Kidney capillary endothelial cell (primary cell): ENCODE results near the gene VPS25.
A peak's percentile ranks its signal among the peaks of the same experiment; 100 is the strongest.

ENCODE experiments used
- DNase-seq: peaks from one replicate; pipeline ENCODE4 v3.0.0-alpha.2; 2018; ENCODE audit warnings: low spot score

VPS25 gene

DNA sequence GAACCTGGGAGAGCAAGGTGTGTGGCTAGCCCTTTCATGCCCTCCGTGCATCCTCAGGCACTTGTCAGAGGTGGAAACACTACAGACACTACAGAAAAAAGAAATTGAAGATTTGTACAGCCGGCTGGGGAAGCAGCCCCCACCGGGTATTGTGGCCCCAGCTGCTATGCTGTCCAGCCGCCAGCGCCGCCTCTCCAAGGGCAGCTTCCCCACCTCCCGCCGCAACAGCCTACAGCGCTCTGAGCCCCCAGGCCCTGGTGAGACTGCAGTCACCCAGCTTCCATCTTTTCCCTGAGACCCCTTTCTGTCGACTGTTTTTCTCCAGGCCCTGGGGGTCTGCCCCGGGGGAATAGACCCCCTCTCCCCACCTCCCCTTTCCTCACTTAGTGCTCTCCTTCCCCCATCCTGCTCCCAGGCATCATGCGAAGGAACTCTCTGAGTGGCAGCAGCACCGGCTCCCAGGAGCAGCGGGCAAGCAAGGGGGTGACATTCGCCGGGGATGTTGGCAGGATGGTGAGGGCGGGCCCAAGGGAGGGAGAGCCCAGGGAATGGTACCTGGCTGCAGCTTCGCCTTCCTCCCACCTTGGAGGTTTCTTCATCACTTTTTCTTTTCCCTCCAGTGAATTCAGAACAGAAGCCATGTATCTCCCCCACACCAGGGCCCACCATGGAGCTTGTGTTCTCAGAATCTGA, 23.0 kb downstream of the VPS25 start:
- no peak for DNase-seq

DNA sequence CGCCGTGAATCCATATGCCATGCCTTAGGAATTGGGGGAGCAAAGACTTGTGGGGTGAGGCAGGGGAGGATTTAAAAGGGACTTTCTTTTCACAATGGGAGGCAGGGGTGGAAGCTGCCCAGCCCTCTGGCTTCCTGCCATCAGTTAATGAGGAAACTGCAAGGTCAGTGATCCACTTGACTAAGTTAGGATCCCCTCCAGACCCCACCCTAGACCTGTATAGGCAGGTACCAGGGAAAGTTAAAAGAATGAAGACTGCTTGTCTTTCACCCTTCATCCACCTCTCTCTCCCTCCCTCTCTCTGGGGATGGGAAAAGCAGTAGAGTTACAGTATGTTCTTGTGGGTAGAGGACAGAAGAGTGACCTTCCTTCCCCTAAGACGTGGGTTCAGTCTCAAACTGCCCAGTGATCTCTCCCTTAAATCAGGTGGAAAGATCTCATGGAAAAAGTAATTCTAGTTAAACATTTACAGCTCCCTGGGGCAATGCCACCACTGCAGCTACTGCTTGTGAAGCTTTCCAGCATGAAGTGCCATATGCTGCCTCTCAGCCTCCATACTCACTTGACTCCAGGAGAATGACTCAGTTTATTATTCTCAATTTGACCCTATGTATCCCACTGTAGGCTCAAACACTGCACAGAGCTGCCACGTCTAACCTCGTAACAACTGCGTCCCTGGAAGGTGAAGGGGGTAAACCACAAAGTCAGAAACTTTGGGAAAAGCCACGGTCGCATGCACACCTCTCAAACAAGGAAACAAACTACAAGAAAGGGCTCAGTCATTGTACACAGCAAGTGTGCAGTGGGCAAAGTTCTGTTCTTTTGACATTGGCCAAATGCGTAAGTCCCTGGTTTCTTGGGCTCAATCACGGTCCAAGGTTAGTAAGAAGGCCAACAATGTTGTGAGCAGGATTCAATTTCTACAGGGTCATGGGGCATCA, 24.1 kb downstream of the VPS25 start:
- no peak for DNase-seq

DNA sequence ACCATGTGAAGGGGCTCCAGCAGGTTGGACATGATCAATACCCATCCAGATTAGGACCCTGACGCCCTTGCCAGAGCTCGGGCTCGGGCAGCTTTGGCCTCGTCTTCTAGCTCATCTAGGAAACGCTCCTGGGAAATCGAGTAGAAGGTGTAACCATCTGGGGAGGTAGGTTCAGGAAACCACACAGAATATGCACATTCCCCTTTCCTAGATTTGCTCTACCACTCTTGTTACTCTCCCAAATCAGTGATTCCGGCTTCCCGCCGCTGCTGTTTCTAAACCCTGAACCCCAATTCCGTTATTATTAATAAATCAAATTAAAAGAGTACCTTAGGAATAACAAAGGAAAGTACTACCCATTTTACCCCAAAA, 24.7 kb downstream of the VPS25 start:
- no peak for DNase-seq

DNA sequence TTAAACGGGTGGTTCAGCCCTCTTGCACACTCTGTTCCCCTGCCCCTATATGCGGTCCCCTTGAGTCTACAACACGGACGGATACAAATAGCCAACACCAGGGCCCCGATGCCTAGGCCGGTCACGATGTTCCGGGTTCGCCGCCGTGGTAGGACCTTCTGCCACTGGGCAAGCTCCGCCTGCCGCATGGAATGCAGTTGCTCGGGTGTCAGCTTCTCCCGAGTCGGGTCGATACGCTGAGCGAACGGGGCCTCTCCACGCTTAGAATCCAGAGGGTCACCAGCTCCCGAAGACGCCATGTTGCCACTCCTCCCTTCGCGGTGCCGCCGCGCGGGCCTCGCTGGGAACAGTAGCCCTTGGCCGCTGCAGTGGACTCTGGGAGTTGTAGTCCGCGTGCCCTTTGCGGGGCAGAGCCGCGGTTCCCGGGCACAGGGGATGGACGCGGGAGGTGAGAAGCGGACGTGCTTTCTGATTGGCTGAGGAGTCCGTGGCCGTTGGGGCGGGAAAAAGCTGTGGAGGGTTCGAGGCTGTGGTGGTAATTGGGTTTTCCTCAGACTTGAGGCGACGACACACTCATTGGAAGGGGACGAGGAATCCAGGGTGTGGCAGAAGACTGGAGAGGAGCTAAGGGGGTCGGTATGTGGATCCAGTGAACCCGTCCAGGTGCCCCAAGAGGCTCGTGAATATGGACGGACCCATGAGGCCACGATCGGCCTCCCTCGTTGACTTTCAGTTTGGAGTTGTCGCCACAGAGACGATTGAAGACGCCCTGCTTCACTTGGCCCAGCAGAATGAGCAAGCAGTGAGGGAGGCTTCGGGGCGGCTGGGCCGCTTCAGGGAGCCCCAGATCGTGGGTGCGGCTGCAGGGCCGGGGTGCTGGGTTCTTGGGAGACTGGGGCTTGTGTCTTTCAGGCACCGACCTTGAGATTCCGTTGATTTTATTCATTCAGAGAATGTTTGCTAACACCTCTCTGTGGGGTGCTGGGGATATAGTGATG, 25.4 kb downstream of the VPS25 start, which contains the start of the genes CNTD1 and COA3:
Gene CNTD1 (plus strand): TSS at position 479 of the 998 bp plus-strand sequence. CDS start 207 bp downstream, at position 686.
Gene COA3 (minus strand): TSS at position 322 of the 998 bp plus-strand sequence. CDS start 23 bp downstream, at position 299.
- peak; percentile 87 for DNase-seq

DNA sequence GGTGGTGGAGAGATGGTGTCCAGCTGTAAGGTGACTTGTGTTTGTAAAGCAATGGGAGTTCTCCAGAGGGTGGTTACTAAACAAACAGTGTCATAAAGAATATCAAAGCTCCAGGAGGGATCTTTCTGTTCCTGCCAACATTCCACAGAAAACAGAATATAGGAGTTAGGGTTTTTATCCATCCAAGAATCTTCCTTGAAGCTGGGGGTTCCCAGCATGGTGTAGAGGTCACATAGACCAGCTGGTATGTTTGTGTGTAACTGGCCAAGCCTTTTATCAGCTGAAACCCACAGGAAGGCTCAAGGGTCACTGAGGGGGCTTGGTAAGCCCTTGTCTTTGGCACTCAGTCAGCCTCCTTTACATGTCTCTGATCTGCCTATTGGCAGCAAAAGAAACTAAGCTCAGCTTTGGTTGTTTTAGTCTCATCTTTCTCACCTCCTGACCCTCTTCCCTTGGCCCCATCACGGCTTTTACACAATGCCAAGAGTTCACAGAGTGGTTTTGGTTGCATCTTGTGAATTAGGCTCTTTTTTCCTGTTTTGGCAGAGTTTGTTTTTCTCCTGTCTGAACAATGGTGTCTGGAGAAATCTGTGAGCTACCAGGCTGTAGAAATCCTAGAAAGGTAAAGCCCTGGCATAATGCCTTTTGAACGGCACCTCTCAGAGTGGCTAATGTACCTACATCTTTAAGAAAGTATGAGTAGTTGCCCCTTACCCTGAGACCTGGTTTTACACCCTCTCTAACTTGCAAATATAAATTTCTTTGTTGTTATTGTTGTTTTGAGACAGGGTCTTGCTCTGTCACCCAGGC, 30.0 kb downstream of the VPS25 start:
- no peak for DNase-seq

DNA sequence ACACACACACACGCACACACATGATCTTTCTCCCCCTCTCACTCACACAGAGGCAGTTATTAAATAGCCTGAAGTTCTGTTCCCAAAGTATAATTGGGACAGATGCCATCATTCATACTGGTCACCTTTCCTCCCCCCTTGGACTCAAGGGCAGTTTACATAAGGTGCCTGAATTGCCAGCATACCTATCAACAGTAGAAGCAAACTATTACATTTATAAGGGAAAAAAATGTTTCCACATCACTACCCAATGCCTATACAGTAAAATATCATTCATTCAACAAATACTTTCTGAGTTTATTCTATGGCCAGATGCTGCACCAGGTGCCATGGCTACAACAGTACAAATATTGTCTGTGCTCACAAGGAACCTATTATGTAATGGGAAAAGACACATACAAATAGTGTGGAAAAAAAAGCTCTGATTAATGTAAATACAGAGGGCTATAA, 31.7 kb downstream of the VPS25 start:
- no peak for DNase-seq

DNA sequence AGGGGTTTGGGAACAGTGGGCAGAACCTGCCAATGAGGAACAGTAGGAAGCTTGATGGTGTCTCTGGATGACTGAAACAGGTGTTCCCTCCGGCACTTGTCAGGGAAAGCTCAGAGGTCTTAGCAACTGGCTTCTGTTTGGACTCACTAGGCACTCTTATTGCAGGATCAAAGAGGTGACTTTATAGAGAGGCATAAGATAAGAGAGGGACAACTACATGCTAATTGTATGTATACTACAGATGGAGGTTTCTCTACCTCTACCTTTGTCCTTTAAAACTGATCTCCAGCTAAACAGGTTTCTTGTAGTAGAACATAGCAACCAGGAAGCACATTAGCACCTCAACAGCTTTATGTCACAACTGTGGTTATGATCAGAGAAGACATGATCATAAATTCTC, 33.0 kb downstream of the VPS25 start:
- DNase-seq, result no peak

DNA sequence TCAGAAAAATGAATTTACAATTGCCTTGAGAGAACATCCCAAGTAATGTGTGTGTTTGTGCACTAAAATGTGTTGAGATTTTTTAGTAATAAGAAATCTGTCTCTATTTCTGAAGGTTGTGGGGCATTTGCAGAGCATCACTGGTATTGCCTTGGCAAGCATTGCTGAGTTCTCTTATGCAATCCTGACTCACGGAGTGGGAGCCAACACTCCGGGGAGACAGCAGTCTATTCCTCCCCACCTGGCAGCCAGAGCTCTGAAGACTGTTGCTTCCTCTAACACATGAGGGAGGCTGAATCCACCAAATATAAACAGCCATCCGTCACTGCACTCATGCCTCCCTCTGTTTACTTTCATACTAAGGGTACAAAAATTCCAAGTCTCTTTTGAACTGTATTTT, 36.0 kb downstream of the VPS25 start:
- DNase-seq, result no peak

DNA sequence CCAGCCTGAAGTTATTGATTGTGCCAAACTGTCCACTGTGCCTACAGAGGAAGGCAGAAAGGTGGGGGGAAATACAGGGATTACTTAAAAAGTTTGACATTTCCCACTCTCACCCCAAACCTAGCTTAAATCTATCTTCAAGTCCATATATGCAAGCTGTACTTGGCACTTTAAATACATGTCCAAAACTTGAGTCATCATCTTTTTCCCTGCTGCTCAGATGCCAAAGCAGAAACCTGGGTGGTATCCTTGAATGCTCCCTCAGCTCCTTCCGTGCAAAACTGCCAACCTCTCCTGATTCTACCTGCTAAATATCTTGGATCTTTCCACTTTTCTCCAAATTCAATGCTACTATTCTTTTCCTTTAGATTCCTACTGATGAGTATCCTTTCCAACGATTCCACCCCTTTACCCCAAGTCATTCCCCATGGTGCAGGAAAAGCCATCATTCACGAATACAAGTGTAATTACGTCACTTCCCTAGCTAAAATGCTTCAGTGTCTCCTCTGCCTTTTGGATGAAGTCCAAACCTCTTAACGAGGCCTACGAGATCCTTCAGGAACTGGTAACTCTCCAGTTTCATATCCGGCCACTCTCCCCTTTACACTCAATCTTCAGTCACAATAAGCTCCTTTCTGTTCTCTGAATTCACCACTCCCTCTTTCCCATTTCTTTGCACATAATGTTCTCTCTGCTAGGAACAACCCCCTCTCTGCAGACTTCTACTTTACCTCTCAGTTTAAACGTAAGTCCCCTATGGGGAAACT, 41.6 kb downstream of the VPS25 start:
- DNase-seq, result peak; percentile 90

DNA sequence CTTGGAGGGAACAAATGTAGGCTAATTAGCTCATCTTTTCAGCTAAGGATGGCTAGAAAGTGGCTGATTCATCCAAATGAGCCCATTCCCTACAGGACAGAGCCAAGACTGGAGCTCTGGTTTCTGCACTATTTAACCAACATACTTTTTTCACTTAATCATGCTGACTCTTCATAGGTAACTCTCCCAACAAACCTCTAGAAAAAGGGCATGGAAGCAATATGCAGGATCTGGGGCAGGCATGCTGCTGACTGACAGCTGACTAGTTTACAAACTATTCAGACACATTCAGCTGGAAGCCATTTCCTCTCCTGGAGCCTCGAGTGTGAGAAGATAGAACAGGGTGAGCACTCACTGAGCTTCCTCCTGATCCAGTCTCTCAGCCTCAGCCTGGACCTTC, 44.6 kb downstream of the VPS25 start:
- DNase-seq, result no peak

DNA sequence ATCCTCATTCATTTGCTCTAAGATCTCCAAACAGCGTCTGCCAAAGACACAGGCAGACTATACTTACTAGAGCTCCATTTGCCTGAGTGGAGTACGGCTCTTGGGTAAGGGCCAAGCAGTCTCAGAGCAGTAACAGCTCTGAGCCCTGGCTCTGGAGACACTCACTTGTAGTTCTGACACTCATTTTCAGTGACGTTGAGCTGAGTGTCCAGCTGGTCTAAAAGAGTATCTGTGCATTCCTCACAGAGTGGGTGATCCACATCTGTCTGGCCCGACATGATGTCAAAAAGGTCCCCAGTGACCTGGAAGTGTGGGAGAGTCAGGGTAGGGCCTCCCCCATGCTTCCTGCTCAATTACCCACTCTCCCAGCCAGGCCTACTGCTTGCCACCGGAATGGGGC, 45.1 kb downstream of the VPS25 start:
- no peak for DNase-seq

DNA sequence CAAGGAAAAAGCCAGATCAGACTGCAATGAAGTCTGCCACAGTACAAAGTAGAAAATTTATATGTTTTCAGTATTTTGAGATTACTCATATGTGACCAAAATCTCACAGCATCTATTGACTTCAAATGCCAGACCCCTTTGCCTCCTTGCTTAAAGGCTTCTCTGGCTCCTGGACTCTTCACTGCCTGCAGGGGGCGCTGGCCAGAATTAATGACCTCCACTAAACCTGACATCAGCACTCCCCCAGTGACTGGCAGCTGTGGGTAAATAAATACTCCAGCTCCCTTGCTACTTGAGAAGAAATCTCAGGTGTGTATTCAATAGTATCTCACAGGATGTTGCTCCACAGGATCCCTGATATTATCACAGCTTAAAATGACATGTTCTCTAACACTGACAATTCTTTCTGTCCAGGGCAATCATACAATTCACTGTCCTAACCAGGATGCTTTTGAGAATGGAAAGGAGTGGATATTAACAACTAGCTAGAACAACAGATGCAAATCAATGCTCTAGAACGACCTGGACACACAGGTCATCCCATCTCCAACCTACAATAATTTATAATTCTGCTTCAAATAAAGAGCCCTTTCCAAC, 46.8 kb downstream of the VPS25 start:
- peak; percentile 71 for DNase-seq

DNA sequence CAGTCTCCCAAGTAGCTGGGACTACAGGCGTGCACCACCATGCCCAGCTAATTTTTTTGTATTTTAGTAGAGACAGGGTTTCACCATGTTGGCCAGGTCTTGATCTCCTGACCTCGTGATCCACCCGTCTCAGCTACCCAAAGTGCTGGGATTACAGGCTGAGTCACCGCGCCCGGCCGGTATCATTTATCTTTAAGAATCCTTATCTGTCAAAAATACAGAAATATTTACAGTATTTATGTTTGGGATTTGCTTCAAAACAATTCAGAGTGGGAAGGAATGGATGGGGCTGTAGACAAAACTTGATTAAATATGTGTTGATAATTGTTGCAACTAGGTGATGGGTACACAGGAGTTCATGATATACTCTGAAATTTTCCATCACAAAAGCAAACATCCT, 47.9 kb downstream of the VPS25 start:
- no peak for DNase-seq

DNA sequence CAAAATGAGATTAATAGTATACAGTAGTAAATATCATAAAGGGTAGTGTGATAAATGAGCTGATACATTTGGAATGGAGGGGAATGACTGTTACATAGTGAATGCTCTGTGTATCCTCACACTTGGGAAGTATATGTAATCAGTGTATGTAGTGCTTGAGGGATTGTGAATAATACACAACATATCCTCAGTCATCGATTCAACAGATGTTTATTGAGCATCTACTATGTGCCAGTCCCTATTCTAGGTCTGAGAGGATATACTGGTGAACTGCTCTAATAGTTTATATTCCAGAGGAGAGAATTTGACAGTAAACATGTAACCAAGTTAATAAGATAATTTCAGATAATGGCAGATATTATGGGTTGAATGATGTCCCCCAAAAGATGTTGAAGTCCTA, 54.2 kb downstream of the VPS25 start:
- no peak for DNase-seq
